ENCODE measurements around the gene GABRB2. TPM values are rescaled to one million over a fixed set of nuclear protein-coding genes. Genes with fewer than 3 reads are reported as not detected.

The GABRB2 gene
- total and polyA plus RNA-seq, 12 donors: 0.33 to 18.1 (median 6.6) TPM

DNA sequence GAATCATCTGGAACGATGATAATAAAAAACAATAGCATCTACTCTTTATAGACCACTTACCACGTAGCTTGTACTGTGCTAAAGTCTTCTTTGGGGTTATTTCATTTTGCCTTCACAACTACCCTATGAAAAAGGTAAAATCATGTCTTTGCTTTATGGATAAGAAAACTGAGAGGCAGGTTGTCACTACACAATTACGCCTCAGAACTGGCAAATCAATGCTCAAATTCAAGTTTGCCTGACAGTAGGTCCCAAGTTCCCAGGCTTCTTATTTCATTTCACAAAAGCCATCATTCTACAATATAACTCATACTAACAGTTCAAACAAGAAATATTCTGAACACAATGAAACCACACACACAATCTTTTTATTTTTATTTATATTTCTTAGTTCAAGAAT lies 258.5 kb downstream of the GABRB2 start:
- no peak for DNase-seq
- no peaks in the 10 kb centered on the region for H3K36me3 ChIP-seq (replicated peaks in 1 of 2)
- H3K27me3 ChIP-seq: no peaks in the 10 kb centered on the region
- no peak overlapping the region for H3K27ac ChIP-seq
- 65 to 96% (median 80%) methylated on average over 3 of the region's 3 CpGs for WGBS, 4 donors
- TF ChIP-seq POLR2A (IDR thresholded peaks at IDR 0.05): no peak
- TF ChIP-seq, protein P1, sequence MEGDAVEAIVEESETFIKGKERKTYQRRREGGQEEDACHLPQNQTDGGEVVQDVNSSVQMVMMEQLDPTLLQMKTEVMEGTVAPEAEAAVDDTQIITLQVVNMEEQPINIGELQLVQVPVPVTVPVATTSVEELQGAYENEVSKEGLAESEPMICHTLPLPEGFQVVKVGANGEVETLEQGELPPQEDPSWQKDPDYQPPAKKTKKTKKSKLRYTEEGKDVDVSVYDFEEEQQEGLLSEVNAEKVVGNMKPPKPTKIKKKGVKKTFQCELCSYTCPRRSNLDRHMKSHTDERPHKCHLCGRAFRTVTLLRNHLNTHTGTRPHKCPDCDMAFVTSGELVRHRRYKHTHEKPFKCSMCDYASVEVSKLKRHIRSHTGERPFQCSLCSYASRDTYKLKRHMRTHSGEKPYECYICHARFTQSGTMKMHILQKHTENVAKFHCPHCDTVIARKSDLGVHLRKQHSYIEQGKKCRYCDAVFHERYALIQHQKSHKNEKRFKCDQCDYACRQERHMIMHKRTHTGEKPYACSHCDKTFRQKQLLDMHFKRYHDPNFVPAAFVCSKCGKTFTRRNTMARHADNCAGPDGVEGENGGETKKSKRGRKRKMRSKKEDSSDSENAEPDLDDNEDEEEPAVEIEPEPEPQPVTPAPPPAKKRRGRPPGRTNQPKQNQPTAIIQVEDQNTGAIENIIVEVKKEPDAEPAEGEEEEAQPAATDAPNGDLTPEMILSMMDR (IDR thresholded peaks at IDR 0.05): no peak
- no peaks in the 10 kb centered on the region for H3K9me3 ChIP-seq (replicated peaks in 1 of 3)
- intact Hi-C loops (cut with DNase I): no loop called here
- no peaks in the 10 kb centered on the region for H3K4me1 ChIP-seq (replicated peaks in 1 of 2)
- H3K4me3 ChIP-seq: no peak overlapping the region

DNA sequence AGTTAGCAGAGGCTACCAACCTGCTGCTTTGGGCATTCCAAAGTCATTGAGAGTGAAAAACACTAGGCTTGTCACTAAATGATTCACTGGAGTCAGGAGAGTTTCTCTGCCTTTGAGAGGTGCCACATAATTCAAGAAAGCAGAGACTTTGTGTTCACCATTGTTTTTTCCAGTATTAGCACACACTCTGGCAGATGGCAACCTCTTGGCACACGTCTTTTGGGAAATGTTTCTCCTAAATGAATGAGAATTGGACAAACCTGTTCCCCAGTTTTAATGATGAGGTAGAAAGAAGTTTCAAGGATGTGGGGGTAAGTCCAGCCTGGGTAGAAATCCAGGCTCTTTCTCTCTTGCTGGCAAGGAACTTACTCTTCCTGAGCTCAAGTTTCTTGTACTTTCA lies 259.1 kb downstream of the GABRB2 start:
- DNase-seq: no peak
- no peaks in the 10 kb centered on the region for H3K27me3 ChIP-seq
- intact Hi-C loops (cut with DNase I): no loop called here
- H3K36me3 ChIP-seq (replicated peaks in 1 of 2): no peaks in the 10 kb centered on the region
- no peak overlapping the region for H3K4me3 ChIP-seq
- WGBS, 4 donors: 36 to 67% (median 48%) methylated on average over 1 of the region's 1 CpG
- H3K9me3 ChIP-seq (replicated peaks in 1 of 3): no peaks in the 10 kb centered on the region
- H3K4me1 ChIP-seq (replicated peaks in 1 of 2): no peaks in the 10 kb centered on the region
- no peak overlapping the region for H3K27ac ChIP-seq
- TF ChIP-seq POLR2A (IDR thresholded peaks at IDR 0.05): no peak
- TF ChIP-seq, protein P1 (IDR thresholded peaks at IDR 0.05): no peak

DNA sequence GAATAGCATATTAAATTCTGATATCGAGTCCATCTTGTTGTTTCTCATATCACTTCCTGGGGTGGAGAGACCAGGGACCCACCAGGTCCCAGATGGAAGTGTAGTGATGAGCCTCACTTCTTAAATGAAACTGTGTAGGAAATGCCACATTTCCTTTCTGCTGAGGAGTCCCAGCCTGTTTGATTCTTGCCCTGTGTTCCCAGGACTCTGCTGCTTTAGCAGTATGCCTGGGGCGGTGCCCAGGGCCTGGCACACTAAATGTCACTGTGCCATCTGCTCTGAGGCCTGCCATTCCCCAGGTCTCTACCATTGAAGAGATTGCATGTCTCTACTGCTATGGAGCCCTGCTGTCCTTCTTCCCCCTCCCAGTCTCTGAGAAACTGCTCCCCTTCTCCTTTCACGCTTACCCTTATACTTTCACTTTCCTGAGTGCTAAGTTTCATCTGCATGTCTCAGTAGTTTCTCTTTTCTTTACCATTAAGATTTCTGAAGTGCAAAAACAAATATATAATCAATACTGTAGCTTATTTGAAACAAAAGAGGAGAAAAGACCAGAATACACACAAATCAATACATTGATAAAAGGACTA lies 260.4 kb downstream of the GABRB2 start:
- TF ChIP-seq POLR2A (IDR thresholded peaks at IDR 0.05): no peak
- TF ChIP-seq, protein P1 (IDR thresholded peaks at IDR 0.05): no peak
- Histone ChIP-seq H3K4me3 (no peak overlapping the region), H3K27me3 (no peaks in the 10 kb centered on the region), H3K27ac (no peak overlapping the region), H3K4me1 (replicated peaks in 1 of 2) (no peaks in the 10 kb centered on the region), H3K9me3 (replicated peaks in 1 of 3) (no peaks in the 10 kb centered on the region), H3K36me3 (replicated peaks in 1 of 2) (no peaks in the 10 kb centered on the region)
- no peak for DNase-seq
- WGBS, 4 donors: 74 to 85% (median 78%) methylated on average over 2 to 3 of the region's 3 CpGs
- intact Hi-C loops (cut with DNase I): no loop called here

DNA sequence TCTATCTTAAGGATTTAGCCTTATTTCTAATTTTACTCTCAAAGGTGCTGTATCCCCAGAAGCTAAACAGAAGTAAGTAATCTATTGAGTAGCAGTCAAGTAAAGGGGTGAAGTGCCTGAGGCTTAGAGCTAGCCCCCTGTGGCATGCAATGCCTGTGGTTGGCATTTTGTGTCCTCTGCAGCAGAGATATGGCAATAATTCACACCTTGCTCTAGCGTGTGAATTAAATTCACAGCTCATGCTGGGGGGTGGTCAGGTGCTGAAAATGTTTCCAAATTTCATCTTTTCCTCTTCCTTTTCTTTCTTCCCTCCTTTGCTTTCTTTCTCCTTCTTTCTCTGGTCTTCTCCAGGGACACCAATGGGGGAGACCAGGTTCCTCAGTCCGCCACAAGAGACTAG lies 262.1 kb downstream of the GABRB2 start:
- no peaks in the 10 kb centered on the region for H3K36me3 ChIP-seq (replicated peaks in 1 of 2)
- H3K27me3 ChIP-seq: no peaks in the 10 kb centered on the region
- WGBS, 4 donors: 83 to 92% (median 89%) methylated on average over 2 of the region's 2 CpGs
- DNase-seq: no peak
- no peak overlapping the region for H3K4me3 ChIP-seq
- no peaks in the 10 kb centered on the region for H3K9me3 ChIP-seq (replicated peaks in 1 of 3)
- TF ChIP-seq POLR2A (IDR thresholded peaks at IDR 0.05): no peak
- TF ChIP-seq, protein P1 (IDR thresholded peaks at IDR 0.05): no peak
- H3K27ac ChIP-seq: no peak overlapping the region
- intact Hi-C loops (cut with DNase I): no loop called here
- no peaks in the 10 kb centered on the region for H3K4me1 ChIP-seq (replicated peaks in 1 of 2)

Data from adrenal gland (tissue), 12 donors.